ENCODE results near the gene UBE2H. TPM values are rescaled to one million over a fixed set of nuclear protein-coding genes. Genes with fewer than 3 reads are reported as not detected.
"Not testable (repeated sequence)": the region's sequence is repeated elsewhere in the genome, so short reads cannot be mapped to it uniquely, and the experiment has no call there.

UBE2H gene
- total RNA-seq, 1 experiment from 2014 or later: 58.0 TPM

- TF ChIP-seq POLR2AphosphoS5 (IDR thresholded peaks at IDR 0.05; ENCODE audit: low read depth, low read length): no peak
- no peak for TF ChIP-seq TCF7L2 (IDR thresholded peaks at IDR 0.05; ENCODE audit: low read depth, low read length)
- TF ChIP-seq SIN3A (IDR thresholded peaks at IDR 0.05; ENCODE audit: borderline replicate concordance, insufficient read depth, low read depth, low read length): no peak
- TF ChIP-seq, protein P1, sequence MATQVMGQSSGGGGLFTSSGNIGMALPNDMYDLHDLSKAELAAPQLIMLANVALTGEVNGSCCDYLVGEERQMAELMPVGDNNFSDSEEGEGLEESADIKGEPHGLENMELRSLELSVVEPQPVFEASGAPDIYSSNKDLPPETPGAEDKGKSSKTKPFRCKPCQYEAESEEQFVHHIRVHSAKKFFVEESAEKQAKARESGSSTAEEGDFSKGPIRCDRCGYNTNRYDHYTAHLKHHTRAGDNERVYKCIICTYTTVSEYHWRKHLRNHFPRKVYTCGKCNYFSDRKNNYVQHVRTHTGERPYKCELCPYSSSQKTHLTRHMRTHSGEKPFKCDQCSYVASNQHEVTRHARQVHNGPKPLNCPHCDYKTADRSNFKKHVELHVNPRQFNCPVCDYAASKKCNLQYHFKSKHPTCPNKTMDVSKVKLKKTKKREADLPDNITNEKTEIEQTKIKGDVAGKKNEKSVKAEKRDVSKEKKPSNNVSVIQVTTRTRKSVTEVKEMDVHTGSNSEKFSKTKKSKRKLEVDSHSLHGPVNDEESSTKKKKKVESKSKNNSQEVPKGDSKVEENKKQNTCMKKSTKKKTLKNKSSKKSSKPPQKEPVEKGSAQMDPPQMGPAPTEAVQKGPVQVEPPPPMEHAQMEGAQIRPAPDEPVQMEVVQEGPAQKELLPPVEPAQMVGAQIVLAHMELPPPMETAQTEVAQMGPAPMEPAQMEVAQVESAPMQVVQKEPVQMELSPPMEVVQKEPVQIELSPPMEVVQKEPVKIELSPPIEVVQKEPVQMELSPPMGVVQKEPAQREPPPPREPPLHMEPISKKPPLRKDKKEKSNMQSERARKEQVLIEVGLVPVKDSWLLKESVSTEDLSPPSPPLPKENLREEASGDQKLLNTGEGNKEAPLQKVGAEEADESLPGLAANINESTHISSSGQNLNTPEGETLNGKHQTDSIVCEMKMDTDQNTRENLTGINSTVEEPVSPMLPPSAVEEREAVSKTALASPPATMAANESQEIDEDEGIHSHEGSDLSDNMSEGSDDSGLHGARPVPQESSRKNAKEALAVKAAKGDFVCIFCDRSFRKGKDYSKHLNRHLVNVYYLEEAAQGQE (IDR thresholded peaks at IDR 0.05; ENCODE audit: insufficient read depth in 1 of 2, low read depth in 2 of 2, low read length in 1 of 2): no peak
- TF ChIP-seq CTCF (IDR thresholded peaks at IDR 0.05): no peak
- H3K9me3 ChIP-seq (ENCODE audit: control insufficient read depth, insufficient read depth, low read depth, low read length): no peaks in the 10 kb centered on the region
- H3K27me3 ChIP-seq (ENCODE audit: control insufficient read depth, insufficient read depth, low read length): no peaks in the 10 kb centered on the region
- ChIA-PET POLR2A (no interaction called here), CTCF (no interaction called here)
- intact Hi-C loops (cut with micrococcal nuclease; ENCODE audit: unreplicated experiment) (no loop called here), in situ Hi-C loops (cut with HindIII; ENCODE audit: low pct_unique_long_range_greater_than_20kb, low sequenced_read_pairs) (no loop called here)
- H3K4me3 ChIP-seq (ENCODE audit: low read depth in 2 of 2, low read length in 2 of 2): no peak overlapping the region
- H3K4me1 ChIP-seq (ENCODE audit: control insufficient read depth, insufficient read depth, low read length): peaks cover 10% of the 10 kb centered on the region
- H3K36me3 ChIP-seq (ENCODE audit: control insufficient read depth, insufficient read depth, low read length): no peaks in the 10 kb centered on the region
- BruUV-seq (replicated peaks): no TSS peak
- DNase-seq (ENCODE audit: low read depth, low spot score) (no peak), ATAC-seq (no peak)
- H3K27ac ChIP-seq (ENCODE audit: low read length): no peak overlapping the region; the same call in 1 of the 2 replicates
Observed at GRCh38 chr7:129865925-129866201, 86.9 kb downstream of the UBE2H start.

DNA sequence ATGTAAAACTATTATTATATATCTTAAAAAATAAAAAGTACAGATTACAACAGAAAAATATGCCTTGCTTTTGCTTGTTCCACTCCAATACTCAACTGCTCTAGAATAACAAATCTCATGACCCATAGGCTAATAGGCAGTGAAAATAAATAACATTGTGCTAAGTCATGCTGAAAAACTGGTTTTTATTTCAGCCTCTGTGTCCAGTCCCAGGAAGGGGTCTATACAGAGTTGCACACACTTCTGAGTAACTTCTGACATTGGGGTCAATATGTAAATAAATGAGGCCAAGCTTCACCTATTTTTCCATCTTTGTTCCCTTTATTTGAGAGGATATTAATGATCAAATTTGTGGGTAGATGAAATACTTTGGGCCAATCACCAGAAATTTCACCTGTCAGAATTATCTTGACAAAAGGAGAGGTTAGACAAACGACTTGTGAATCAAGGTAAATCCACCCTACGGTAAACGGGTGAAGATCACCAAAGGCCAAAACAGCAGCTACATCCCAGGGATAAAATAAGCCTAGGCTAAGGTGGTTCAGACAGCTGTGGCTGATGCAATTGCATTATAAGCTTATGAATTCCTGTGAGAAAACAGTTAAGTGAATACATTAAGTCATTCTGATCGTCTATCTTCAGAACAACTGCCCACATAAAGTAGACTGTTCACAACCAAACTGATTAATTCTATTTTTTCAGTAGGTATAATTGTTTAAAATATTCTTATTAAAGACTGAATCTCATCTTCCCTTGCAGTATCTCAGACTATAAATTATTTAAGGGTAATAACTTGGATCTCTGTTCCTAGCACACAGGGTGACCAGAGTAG is 87.5 kb downstream of the UBE2H start:
- DNase-seq (ENCODE audit: low read depth, low spot score) (no peak), ATAC-seq (no peak)
- Histone ChIP-seq H3K4me3 (ENCODE audit: low read depth in 2 of 2, low read length in 2 of 2) (no peak overlapping the region), H3K27ac (ENCODE audit: low read length) (no peak overlapping the region), H3K9me3 (ENCODE audit: control insufficient read depth, insufficient read depth, low read depth, low read length) (no peaks in the 10 kb centered on the region), H3K36me3 (ENCODE audit: control insufficient read depth, insufficient read depth, low read length) (no peaks in the 10 kb centered on the region), H3K27me3 (ENCODE audit: control insufficient read depth, insufficient read depth, low read length) (no peaks in the 10 kb centered on the region), H3K4me1 (ENCODE audit: control insufficient read depth, insufficient read depth, low read length) (peaks cover 10% of the 10 kb centered on the region)
- TF ChIP-seq, protein P1 (IDR thresholded peaks at IDR 0.05; ENCODE audit: insufficient read depth in 1 of 2, low read depth in 2 of 2, low read length in 1 of 2): no peak
- TF ChIP-seq TCF7L2 (IDR thresholded peaks at IDR 0.05; ENCODE audit: low read depth, low read length) (no peak), CTCF (IDR thresholded peaks at IDR 0.05) (no peak), POLR2AphosphoS5 (IDR thresholded peaks at IDR 0.05; ENCODE audit: low read depth, low read length) (no peak), SIN3A (IDR thresholded peaks at IDR 0.05; ENCODE audit: borderline replicate concordance, insufficient read depth, low read depth, low read length) (no peak)
- no TSS peak for BruUV-seq (replicated peaks)
- POLR2A ChIA-PET: no interaction called here
- intact Hi-C loops (cut with micrococcal nuclease; ENCODE audit: unreplicated experiment) (no loop called here), in situ Hi-C loops (cut with HindIII; ENCODE audit: low pct_unique_long_range_greater_than_20kb, low sequenced_read_pairs) (no loop called here)
- CTCF ChIA-PET: no interaction called here

DNA sequence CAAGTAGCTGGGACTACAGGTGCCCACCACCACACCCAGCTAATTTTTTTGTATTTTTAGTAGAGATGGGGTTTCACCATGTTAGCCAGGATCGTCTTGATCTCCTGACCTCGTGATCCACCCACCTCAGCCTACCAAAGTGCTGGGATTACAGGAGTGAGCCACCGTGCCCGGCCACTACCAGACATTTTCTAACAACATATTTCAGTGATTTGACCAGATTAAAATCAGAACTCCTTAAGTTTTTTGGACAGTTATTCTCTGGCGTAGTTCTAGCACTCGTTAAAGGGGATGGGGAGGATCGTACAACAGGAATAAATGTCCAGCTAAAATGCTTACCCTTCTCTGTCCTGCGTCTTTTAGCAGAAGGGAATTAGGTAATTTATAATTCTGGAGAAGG is 88.1 kb downstream of the UBE2H start:
- H3K27ac ChIP-seq (ENCODE audit: low read length); H3K4me3 ChIP-seq (ENCODE audit: low read depth in 2 of 2, low read length in 2 of 2); DNase-seq (ENCODE audit: low read depth, low spot score); CTCF ChIA-PET; POLR2A ChIA-PET; H3K9me3 ChIP-seq (ENCODE audit: control insufficient read depth, insufficient read depth, low read depth, low read length); H3K27me3 ChIP-seq (ENCODE audit: control insufficient read depth, insufficient read depth, low read length); in situ Hi-C loops (cut with HindIII; ENCODE audit: low pct_unique_long_range_greater_than_20kb, low sequenced_read_pairs); ATAC-seq; H3K36me3 ChIP-seq (ENCODE audit: control insufficient read depth, insufficient read depth, low read length); intact Hi-C loops (cut with micrococcal nuclease; ENCODE audit: unreplicated experiment); BruUV-seq (replicated peaks): not testable (repeated sequence)
- H3K4me1 ChIP-seq (ENCODE audit: control insufficient read depth, insufficient read depth, low read length): peaks cover 10% of the 10 kb centered on the region

Data from Panc1 (cell line).